Urinary bladder (tissue), 4 donors: ENCODE data around the gene ANKFN1. TPM values are rescaled to one million over a fixed set of nuclear protein-coding genes. Genes with fewer than 3 reads are reported as not detected.

Experiments
- DNase-seq: peaks from one replicate; pipeline ENCODE4 v3.0.0-alpha.2; 2015; ENCODE audit errors: extremely low spot score
- H3K27ac ChIP-seq: one replicate; pipeline ENCODE4 v1.5.1; 2013; ENCODE audit warnings: low read depth, mild to moderate bottlenecking, moderate library complexity
- H3K36me3 ChIP-seq: one replicate; pipeline ENCODE4 v1.6.1; 2013; ENCODE audit warnings: mild to moderate bottlenecking, moderate library complexity; ENCODE audit not compliant: insufficient read depth
- H3K4me1 ChIP-seq: one replicate; pipeline ENCODE4 v1.6.1; 2013; ENCODE audit warnings: mild to moderate bottlenecking, moderate library complexity; ENCODE audit not compliant: insufficient read depth
- H3K4me3 ChIP-seq: one replicate; pipeline ENCODE4 v1.5.1; 2013; ENCODE audit warnings: low read depth, low read length
- whole genome bisulfite sequencing: extraction: QIAGEN DNeasy Blood & Tissue Kit; methylation state at CpG from one replicate; pipeline ENCODE4 v1.1.7; 2013; 5-methylcytosine and 5-hydroxymethylcytosine counted together
- polyA plus RNA-seq: library from polyadenylated mRNA; stranded (reverse); fragments of 200-250 nt; gene quantifications from one replicate; pipeline ENCODE4 v1.2.3, GENCODE V29; 2013
- total RNA-seq: library from RNA; depleted of rRNA; stranded (reverse); fragments of >200 nt; gene quantifications from one replicate; pipeline ENCODE4 v1.2.3, GENCODE V29; 2014
- donor health status: healthy with polysubstance abuse.
- donor health status: healthy.

Gene ANKFN1
- total and polyA plus RNA-seq, 2 donors, result 1.1 to 8.0 TPM

GRCh38 chr17:56521414-56522141 is 368.3 kb downstream of the ANKFN1 start:
- H3K36me3 ChIP-seq, result no peaks in the 10 kb centered on the region
- WGBS, result 75% methylated on average over 12 of the region's 12 CpGs
- H3K4me3 ChIP-seq, result no peak overlapping the region
- H3K27ac ChIP-seq, result no peak overlapping the region
- peaks cover 1% of the 10 kb centered on the region for H3K4me1 ChIP-seq
- DNase-seq, result no peak

DNA sequence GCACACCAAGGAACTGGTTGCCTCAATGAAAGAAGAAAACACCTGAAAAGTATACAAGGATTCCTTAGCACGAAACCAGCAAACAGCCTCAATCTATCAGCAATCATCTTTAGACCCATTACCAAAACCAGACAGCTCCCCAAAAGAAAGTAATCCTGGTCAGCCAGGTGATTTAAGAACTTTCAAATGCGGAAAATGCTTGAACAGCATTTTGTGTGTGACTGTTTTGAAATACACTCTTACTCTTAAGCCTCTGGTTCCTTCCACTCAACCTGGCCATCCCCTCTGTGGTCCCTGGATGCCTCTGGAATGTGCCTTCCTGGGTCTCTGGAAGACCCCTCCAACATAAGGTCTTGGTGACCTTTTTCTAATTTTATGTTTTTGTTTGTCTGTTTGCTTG is 369.8 kb downstream of the ANKFN1 start:
- Histone ChIP-seq H3K27ac (no peak overlapping the region), H3K4me3 (no peak overlapping the region), H3K36me3 (no peaks in the 10 kb centered on the region), H3K4me1 (peaks cover under 1% of the 10 kb centered on the region)
- no peak for DNase-seq
- WGBS, result 90% methylated on average over 2 of the region's 2 CpGs

DNA sequence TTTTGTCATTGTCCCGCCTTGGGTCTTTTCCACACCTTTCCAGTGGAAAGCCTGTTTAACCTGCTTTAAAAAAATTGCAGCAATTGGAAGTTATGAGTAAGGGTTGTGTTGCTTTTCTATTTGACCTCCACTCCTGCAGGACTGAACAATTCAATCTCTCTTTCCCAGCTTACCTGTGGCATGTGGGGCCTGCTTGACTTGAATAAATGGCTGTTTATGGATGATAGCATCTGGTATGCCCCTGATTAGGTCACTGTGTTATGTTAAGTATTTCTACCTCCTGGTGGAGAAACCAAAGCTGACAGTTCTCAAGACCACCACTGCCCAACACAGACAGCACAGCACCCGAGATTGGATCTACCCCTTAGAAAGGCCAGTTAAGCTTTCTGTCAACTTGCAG is 375.4 kb downstream of the ANKFN1 start:
- 55% methylated on average over 2 of the region's 2 CpGs for WGBS

GRCh38 chr17:56532926-56533325 is 379.7 kb downstream of the ANKFN1 start:
- H3K4me1 ChIP-seq, result no peaks in the 10 kb centered on the region
- 63% methylated on average over 5 of the region's 5 CpGs for WGBS
- no peaks in the 10 kb centered on the region for H3K36me3 ChIP-seq
- no peak for DNase-seq
- no peak overlapping the region for H3K27ac ChIP-seq
- no peak overlapping the region for H3K4me3 ChIP-seq

More for the DNA sequence above, 375.4 kb downstream of the ANKFN1 start:
- H3K4me1 ChIP-seq, result no peaks in the 10 kb centered on the region
- H3K27ac ChIP-seq, result no peak overlapping the region
- no peak overlapping the region for H3K4me3 ChIP-seq
- DNase-seq, result no peak
- no peaks in the 10 kb centered on the region for H3K36me3 ChIP-seq

- H3K4me3 ChIP-seq, result no peak overlapping the region
- no peak overlapping the region for H3K27ac ChIP-seq
- no peaks in the 10 kb centered on the region for H3K4me1 ChIP-seq
- no peak for DNase-seq
- H3K36me3 ChIP-seq, result no peaks in the 10 kb centered on the region
- 75% methylated on average over 1 of the region's 1 CpG for WGBS
These were observed 383.5 kb downstream of the ANKFN1 start for GRCh38 chr17:56536766-56537165.

GRCh38 chr17:56540836-56541235 is 387.6 kb downstream of the ANKFN1 start:
- DNase-seq, result no peak
- no peak overlapping the region for H3K27ac ChIP-seq
- H3K4me3 ChIP-seq, result no peak overlapping the region
- no peaks in the 10 kb centered on the region for H3K36me3 ChIP-seq
- no peaks in the 10 kb centered on the region for H3K4me1 ChIP-seq
- WGBS, result 36% methylated on average over 5 of the region's 5 CpGs

GRCh38 chr17:56543280-56543679 is 390.0 kb downstream of the ANKFN1 start:
- Histone ChIP-seq H3K27ac (no peak overlapping the region), H3K4me3 (no peak overlapping the region), H3K36me3 (no peaks in the 10 kb centered on the region), H3K4me1 (no peaks in the 10 kb centered on the region)
- WGBS, result 39% methylated on average over 3 of the region's 3 CpGs
- no peak for DNase-seq

DNA sequence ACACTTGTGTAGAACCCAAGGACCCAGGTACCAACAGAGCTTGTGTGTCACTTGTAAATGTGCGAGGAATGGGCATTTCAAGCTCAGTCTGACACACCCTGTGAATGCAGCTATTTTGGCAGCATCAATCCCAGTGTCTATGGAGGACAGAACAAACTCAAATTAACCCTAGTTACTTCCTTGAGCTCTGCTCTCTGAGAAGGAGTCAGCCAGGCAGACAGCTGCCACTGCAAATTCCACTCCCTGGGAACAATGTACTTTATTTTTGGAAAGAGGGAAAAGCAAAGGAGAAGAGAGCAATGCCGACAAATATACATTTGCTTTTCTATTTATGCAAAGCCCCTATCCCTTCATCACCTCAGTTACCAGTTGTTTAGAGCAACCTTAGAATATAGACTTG is 391.8 kb downstream of the ANKFN1 start:
- no peaks in the 10 kb centered on the region for H3K4me1 ChIP-seq
- WGBS, result 54% methylated on average over 2 of the region's 2 CpGs
- no peak overlapping the region for H3K4me3 ChIP-seq
- no peak for DNase-seq
- H3K36me3 ChIP-seq, result no peaks in the 10 kb centered on the region
- no peak overlapping the region for H3K27ac ChIP-seq

DNA sequence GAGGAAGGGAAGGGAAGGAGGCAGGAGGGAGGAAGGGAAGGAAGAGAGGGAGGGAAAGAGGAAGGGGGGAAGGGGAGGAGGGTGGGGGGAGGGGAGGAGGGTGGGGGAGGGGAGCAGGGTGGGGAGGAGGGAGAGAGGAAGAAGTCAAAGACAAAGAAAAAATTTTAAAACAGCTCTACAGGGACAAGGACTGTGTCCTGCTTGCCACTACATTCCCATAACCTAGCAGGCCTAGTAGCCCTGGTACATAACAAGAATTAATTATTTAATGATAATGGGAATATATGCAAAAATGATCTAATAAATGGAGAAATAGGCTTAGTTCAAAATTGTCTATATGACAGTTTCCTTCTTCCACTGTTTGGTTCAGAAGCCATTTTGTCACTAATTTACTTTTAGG is 392.7 kb downstream of the ANKFN1 start:
- H3K27ac ChIP-seq, result no peak overlapping the region
- H3K36me3 ChIP-seq, result no peaks in the 10 kb centered on the region
- H3K4me1 ChIP-seq, result no peaks in the 10 kb centered on the region
- H3K4me3 ChIP-seq, result no peak overlapping the region
- no peak for DNase-seq

- Histone ChIP-seq H3K27ac (no peak overlapping the region), H3K4me3 (no peak overlapping the region), H3K36me3 (no peaks in the 10 kb centered on the region), H3K4me1 (no peaks in the 10 kb centered on the region)
- DNase-seq, result no peak
- 90% methylated on average over 4 of the region's 4 CpGs for WGBS
These were observed 395.4 kb downstream of the ANKFN1 start for GRCh38 chr17:56548661-56549060.

DNA sequence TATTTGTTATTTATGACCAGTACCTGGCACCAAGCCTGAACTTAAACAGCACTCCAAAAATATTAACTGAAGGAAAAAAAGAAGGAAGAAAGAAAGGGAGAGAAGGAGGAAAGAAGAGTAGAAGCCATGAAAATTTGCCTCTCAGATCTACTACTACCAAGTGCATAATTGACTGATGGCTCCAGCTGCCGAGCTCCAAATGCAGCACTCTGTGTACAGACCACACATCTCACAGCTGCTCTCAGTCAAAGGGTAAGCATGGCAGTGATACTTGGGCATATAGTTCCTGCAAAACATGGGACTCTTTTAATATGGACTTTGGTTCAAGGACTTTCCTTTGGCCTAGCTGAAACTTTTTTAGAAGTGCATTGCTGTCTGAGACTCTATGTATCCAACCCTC is 396.2 kb downstream of the ANKFN1 start:
- no peak overlapping the region for H3K27ac ChIP-seq
- H3K36me3 ChIP-seq, result no peaks in the 10 kb centered on the region
- DNase-seq, result no peak
- H3K4me3 ChIP-seq, result no peak overlapping the region
- 66% methylated on average over 1 of the region's 1 CpG for WGBS
- H3K4me1 ChIP-seq, result no peaks in the 10 kb centered on the region

GRCh38 chr17:56557682-56558081 is 404.4 kb downstream of the ANKFN1 start:
- DNase-seq, result no peak
- H3K27ac ChIP-seq, result no peak overlapping the region
- WGBS, result 84% methylated on average over 8 of the region's 8 CpGs
- no peaks in the 10 kb centered on the region for H3K36me3 ChIP-seq
- no peak overlapping the region for H3K4me3 ChIP-seq
- no peaks in the 10 kb centered on the region for H3K4me1 ChIP-seq

DNA sequence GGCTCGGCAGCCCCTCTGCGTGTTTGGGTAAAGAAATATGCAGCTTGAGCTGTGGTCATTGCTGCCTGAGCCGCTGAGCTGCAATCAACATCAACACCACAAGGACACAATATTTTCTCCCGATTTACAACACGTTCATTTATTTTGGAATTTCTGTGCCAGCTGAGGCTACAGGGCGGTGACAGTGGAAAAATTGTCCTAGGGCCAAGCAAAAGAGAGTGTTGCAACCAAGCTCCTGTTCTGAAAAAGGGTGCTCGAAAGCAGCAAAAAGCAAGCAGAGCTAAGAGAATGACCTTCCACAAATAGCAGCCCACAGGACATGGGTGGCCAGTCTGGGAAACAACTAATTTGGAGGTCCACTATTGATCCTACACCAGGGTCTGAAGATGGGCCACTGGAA is 404.8 kb downstream of the ANKFN1 start:
- DNase-seq, result no peak
- Histone ChIP-seq H3K27ac (no peak overlapping the region), H3K36me3 (no peaks in the 10 kb centered on the region), H3K4me1 (no peaks in the 10 kb centered on the region), H3K4me3 (no peak overlapping the region)
- 79% methylated on average over 7 of the region's 7 CpGs for WGBS
